Measurements from ENCODE around the gene NYAP1. TPM values are rescaled to one million over a fixed set of nuclear protein-coding genes. Genes with fewer than 3 reads are reported as not detected.
"Not testable (repeated sequence)": the region's sequence is repeated elsewhere in the genome, so short reads cannot be mapped to it uniquely, and the experiment has no call there.

NYAP1 gene
- polyA plus RNA-seq, 1 donor (not counting 4 experiments of a cell fraction or from before 2014, with no cell fraction given), result 0.16 TPM

DNA sequence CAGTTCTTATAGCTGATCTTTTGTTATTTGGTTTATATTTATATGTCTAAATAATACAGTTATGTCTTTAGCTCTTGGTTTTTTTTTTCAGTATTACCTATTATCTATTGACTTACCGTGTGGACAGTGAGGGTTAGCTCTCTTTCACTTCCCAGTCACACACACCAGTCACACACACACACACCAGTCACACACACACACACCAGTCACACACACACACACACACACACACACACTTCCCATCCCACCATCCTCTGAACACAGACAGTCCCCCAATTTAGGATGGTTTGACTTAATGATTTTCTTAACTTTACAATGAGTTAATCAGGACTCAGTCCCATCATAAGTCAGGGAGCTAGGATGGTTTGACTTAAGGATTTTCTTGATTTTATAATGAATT, 36.4 kb downstream of the NYAP1 start:
- H3K4me3 ChIP-seq (ENCODE audit: control insufficient read depth in 2 of 3, extremely low read depth in 1 of 3, insufficient read depth in 2 of 3, low read depth in 1 of 3, low read length in 3 of 3), result no peak overlapping the region
- TF ChIP-seq EZH2 (IDR thresholded peaks at IDR 0.05; ENCODE audit: low read length), result no peak
- TF ChIP-seq, protein P1, sequence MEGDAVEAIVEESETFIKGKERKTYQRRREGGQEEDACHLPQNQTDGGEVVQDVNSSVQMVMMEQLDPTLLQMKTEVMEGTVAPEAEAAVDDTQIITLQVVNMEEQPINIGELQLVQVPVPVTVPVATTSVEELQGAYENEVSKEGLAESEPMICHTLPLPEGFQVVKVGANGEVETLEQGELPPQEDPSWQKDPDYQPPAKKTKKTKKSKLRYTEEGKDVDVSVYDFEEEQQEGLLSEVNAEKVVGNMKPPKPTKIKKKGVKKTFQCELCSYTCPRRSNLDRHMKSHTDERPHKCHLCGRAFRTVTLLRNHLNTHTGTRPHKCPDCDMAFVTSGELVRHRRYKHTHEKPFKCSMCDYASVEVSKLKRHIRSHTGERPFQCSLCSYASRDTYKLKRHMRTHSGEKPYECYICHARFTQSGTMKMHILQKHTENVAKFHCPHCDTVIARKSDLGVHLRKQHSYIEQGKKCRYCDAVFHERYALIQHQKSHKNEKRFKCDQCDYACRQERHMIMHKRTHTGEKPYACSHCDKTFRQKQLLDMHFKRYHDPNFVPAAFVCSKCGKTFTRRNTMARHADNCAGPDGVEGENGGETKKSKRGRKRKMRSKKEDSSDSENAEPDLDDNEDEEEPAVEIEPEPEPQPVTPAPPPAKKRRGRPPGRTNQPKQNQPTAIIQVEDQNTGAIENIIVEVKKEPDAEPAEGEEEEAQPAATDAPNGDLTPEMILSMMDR (optimal IDR thresholded peaks at IDR 0.05 in 1 of 3, IDR thresholded peaks at IDR 0.05 in 1 of 3, conservative IDR thresholded peaks at IDR 0.05 in 1 of 3; ENCODE audit: extremely low read depth in 1 of 3, insufficient read depth in 2 of 3, low read length in 3 of 3), result no peak
- no peak overlapping the region for H2AFZ ChIP-seq (ENCODE audit: control insufficient read depth, low read length)
- FAIRE-seq (no peak), DNase-seq (ENCODE audit: low read depth, low spot score) (no peak)
- H3K27ac ChIP-seq (ENCODE audit: control insufficient read depth, insufficient read depth, low read length), result no peak overlapping the region
- no peaks in the 10 kb centered on the region for H4K20me1 ChIP-seq (ENCODE audit: control insufficient read depth, extremely low read depth, insufficient read depth, low read length)
- H3K9ac ChIP-seq (ENCODE audit: control insufficient read depth, extremely low read depth, insufficient read depth, low read length), result no peak overlapping the region
- no peak overlapping the region for H3K4me2 ChIP-seq (ENCODE audit: control insufficient read depth, extremely low read depth, insufficient read depth, low read depth, low read length)
- H3K9me3 ChIP-seq (ENCODE audit: control insufficient read depth, low read depth, low read length), result no peaks in the 10 kb centered on the region
- no peaks in the 10 kb centered on the region for H3K36me3 ChIP-seq (ENCODE audit: control insufficient read depth in 2 of 2, extremely low read depth in 1 of 2, insufficient read depth in 2 of 2, low read length in 2 of 2)
- H3K27me3 ChIP-seq (ENCODE audit: control insufficient read depth, extremely low read depth, insufficient read depth, low read length), result no peaks in the 10 kb centered on the region
- H3K9me1 ChIP-seq (ENCODE audit: control insufficient read depth, extremely low read depth, insufficient read depth, low read length), result peaks cover 2% of the 10 kb centered on the region
- no peaks in the 10 kb centered on the region for H3K79me2 ChIP-seq (ENCODE audit: control insufficient read depth, insufficient read depth, low read length)
- dilution Hi-C loops (cut with MboI; ENCODE audit: extremely low pct_ligation_motif_present, low sequenced_read_pairs), result no loop called here
- peaks cover 12% of the 10 kb centered on the region for H3K4me1 ChIP-seq (ENCODE audit: control insufficient read depth, extremely low read depth, insufficient read depth, low read length)

- Histone ChIP-seq H3K27me3 (ENCODE audit: control insufficient read depth, extremely low read depth, insufficient read depth, low read length) (no peaks in the 10 kb centered on the region), H2AFZ (ENCODE audit: control insufficient read depth, low read length) (no peak overlapping the region), H3K79me2 (ENCODE audit: control insufficient read depth, insufficient read depth, low read length) (no peaks in the 10 kb centered on the region), H3K9ac (ENCODE audit: control insufficient read depth, extremely low read depth, insufficient read depth, low read length) (no peak overlapping the region), H3K4me1 (ENCODE audit: control insufficient read depth, extremely low read depth, insufficient read depth, low read length) (peaks cover 6% of the 10 kb centered on the region), H3K36me3 (ENCODE audit: control insufficient read depth in 2 of 2, extremely low read depth in 1 of 2, insufficient read depth in 2 of 2, low read length in 2 of 2) (no peaks in the 10 kb centered on the region), H3K4me3 (ENCODE audit: control insufficient read depth in 2 of 3, extremely low read depth in 1 of 3, insufficient read depth in 2 of 3, low read depth in 1 of 3, low read length in 3 of 3) (no peak overlapping the region), H3K9me1 (ENCODE audit: control insufficient read depth, extremely low read depth, insufficient read depth, low read length) (peaks cover 2% of the 10 kb centered on the region), H4K20me1 (ENCODE audit: control insufficient read depth, extremely low read depth, insufficient read depth, low read length) (no peaks in the 10 kb centered on the region), H3K9me3 (ENCODE audit: control insufficient read depth, low read depth, low read length) (no peaks in the 10 kb centered on the region), H3K27ac (ENCODE audit: control insufficient read depth, insufficient read depth, low read length) (no peak overlapping the region), H3K4me2 (ENCODE audit: control insufficient read depth, extremely low read depth, insufficient read depth, low read depth, low read length) (no peak overlapping the region)
- dilution Hi-C loops (cut with MboI; ENCODE audit: extremely low pct_ligation_motif_present, low sequenced_read_pairs), result no loop called here
- no peak for TF ChIP-seq EZH2 (IDR thresholded peaks at IDR 0.05; ENCODE audit: low read length)
- TF ChIP-seq, protein P1 (optimal IDR thresholded peaks at IDR 0.05 in 1 of 3, IDR thresholded peaks at IDR 0.05 in 1 of 3, conservative IDR thresholded peaks at IDR 0.05 in 1 of 3; ENCODE audit: extremely low read depth in 1 of 3, insufficient read depth in 2 of 3, low read length in 3 of 3), result no peak
- DNase-seq (ENCODE audit: low read depth, low spot score) (no peak), FAIRE-seq (no peak)
Measured at GRCh38 chr7:100521076-100521475, 37.3 kb downstream of the NYAP1 start.

DNA sequence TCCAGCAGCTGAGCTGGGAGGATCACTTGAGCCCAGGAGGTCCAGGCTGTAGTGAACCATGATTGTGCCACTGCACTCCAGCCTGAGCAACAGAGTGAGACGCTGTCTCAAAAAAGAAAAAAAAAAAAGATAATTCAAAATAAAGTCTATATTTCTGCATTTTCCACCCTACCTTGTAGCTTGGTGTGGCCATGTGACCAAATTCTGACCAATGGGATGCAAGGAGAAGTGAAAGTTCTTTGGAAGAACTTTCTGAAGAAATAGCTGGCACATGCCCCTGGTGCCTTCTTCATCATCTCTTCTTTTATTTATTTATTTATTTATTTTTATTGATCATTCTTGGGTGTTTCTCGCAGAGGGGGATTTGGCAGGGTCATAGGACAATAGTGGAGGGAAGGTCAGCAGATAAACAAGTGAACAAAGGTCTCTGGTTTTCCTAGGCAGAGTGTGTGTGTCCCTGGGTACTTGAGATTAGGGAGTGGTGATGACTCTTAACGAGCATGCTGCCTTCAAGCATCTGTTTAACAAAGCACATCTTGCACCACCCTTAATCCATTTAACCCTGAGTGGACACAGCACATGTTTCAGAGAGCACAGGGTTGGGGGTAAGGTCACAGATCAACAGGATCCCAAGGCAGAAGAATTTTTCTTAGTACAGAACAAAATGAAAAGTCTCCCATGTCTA, 38.3 kb downstream of the NYAP1 start:
- H3K27me3 ChIP-seq (ENCODE audit: control insufficient read depth, extremely low read depth, insufficient read depth, low read length); DNase-seq (ENCODE audit: low read depth, low spot score); H3K9ac ChIP-seq (ENCODE audit: control insufficient read depth, extremely low read depth, insufficient read depth, low read length); FAIRE-seq; H3K79me2 ChIP-seq (ENCODE audit: control insufficient read depth, insufficient read depth, low read length); H3K4me3 ChIP-seq (ENCODE audit: control insufficient read depth in 2 of 3, extremely low read depth in 1 of 3, insufficient read depth in 2 of 3, low read depth in 1 of 3, low read length in 3 of 3); H3K36me3 ChIP-seq (ENCODE audit: control insufficient read depth in 2 of 2, extremely low read depth in 1 of 2, insufficient read depth in 2 of 2, low read length in 2 of 2); H3K4me2 ChIP-seq (ENCODE audit: control insufficient read depth, extremely low read depth, insufficient read depth, low read depth, low read length); dilution Hi-C loops (cut with MboI; ENCODE audit: extremely low pct_ligation_motif_present, low sequenced_read_pairs); H3K4me1 ChIP-seq (ENCODE audit: control insufficient read depth, extremely low read depth, insufficient read depth, low read length); H3K27ac ChIP-seq (ENCODE audit: control insufficient read depth, insufficient read depth, low read length); H4K20me1 ChIP-seq (ENCODE audit: control insufficient read depth, extremely low read depth, insufficient read depth, low read length); H3K9me3 ChIP-seq (ENCODE audit: control insufficient read depth, low read depth, low read length); H2AFZ ChIP-seq (ENCODE audit: control insufficient read depth, low read length); H3K9me1 ChIP-seq (ENCODE audit: control insufficient read depth, extremely low read depth, insufficient read depth, low read length): not testable (repeated sequence)

DNA sequence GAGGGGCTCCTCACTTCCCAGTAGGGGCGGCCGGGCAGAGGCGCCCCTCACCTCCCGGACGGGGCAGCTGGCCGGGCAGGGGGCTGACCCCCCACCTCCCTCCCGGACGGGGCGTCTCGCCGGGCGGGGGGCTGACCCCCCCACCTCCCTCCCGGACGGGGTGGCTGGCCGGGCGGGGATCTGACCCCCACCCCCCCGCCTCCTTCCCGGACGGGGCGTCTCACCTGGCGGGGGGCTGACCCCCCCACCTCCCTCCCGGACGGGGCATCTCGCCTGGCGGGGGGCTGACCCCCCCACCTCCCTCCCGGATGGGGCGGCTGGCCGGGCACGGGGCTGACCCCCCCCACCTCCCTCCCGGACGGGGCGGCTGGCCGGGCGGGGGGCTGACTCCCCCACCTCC, 39.5 kb downstream of the NYAP1 start:
- H4K20me1 ChIP-seq (ENCODE audit: control insufficient read depth, extremely low read depth, insufficient read depth, low read length); H3K79me2 ChIP-seq (ENCODE audit: control insufficient read depth, insufficient read depth, low read length); dilution Hi-C loops (cut with MboI; ENCODE audit: extremely low pct_ligation_motif_present, low sequenced_read_pairs); H3K27me3 ChIP-seq (ENCODE audit: control insufficient read depth, extremely low read depth, insufficient read depth, low read length); H3K4me2 ChIP-seq (ENCODE audit: control insufficient read depth, extremely low read depth, insufficient read depth, low read depth, low read length); H3K9me3 ChIP-seq (ENCODE audit: control insufficient read depth, low read depth, low read length); H3K4me3 ChIP-seq (ENCODE audit: control insufficient read depth in 2 of 3, extremely low read depth in 1 of 3, insufficient read depth in 2 of 3, low read depth in 1 of 3, low read length in 3 of 3); H3K9ac ChIP-seq (ENCODE audit: control insufficient read depth, extremely low read depth, insufficient read depth, low read length); H2AFZ ChIP-seq (ENCODE audit: control insufficient read depth, low read length); H3K4me1 ChIP-seq (ENCODE audit: control insufficient read depth, extremely low read depth, insufficient read depth, low read length); H3K27ac ChIP-seq (ENCODE audit: control insufficient read depth, insufficient read depth, low read length); H3K9me1 ChIP-seq (ENCODE audit: control insufficient read depth, extremely low read depth, insufficient read depth, low read length); DNase-seq (ENCODE audit: low read depth, low spot score); FAIRE-seq; H3K36me3 ChIP-seq (ENCODE audit: control insufficient read depth in 2 of 2, extremely low read depth in 1 of 2, insufficient read depth in 2 of 2, low read length in 2 of 2): not testable (repeated sequence)
